Stomach (tissue), 4 donors: ENCODE results near the gene NTN1.

ENCODE experiments used
- CTCF ChIP-seq, 7 experiments: fragments of 450-650 bp in 4 of 7; fragments of 200-600 bp in 3 of 7; sonication (generic) in 3 of 7; IDR thresholded peaks; one replicate each; pipeline ENCODE4 v1.5.1; 2016 to 2019; ENCODE audit warnings: antibody characterized with exemption in 7 of 7, control low read depth in 2 of 7, mild to moderate bottlenecking in 1 of 7
- EP300 ChIP-seq: sonication (generic); formaldehyde crosslinking; IDR thresholded peaks from one replicate; pipeline ENCODE4 v1.6.1; 2017; ENCODE audit warnings: antibody characterized with exemption
- POLR2A ChIP-seq, 4 donors: fragments of 450-650 bp; IDR thresholded peaks; one replicate each; pipeline ENCODE4 v1.6.1; 2016; ENCODE audit warnings: antibody characterized with exemption in 4 of 4, control low read depth in 2 of 4, mild to moderate bottlenecking in 1 of 4, moderate library complexity in 1 of 4
- POLR2AphosphoS5 ChIP-seq, 3 donors: sonication (generic); formaldehyde crosslinking; IDR thresholded peaks; one replicate each; pipeline ENCODE4 v1.6.1; 2016; ENCODE audit warnings: antibody characterized with exemption in 3 of 3

GRCh38 chr17:9189870-9190269 is 168.6 kb downstream of the NTN1 start:
- TF ChIP-seq POLR2A (IDR thresholded peaks at IDR 0.05) (no peak), CTCF (IDR thresholded peaks at IDR 0.05) (no peak), EP300 (no peak), POLR2AphosphoS5 (IDR thresholded peaks at IDR 0.05) (no peak)
